BJ (cell line): ENCODE measurements around the gene ADA. TPM values are rescaled to one million over a fixed set of nuclear protein-coding genes. Genes with fewer than 3 reads are reported as not detected.

ENCODE experiments used
- CTCF ChIA-PET: fragments of 350-600 bp; formaldehyde crosslinking; extraction: SDS; loops from one replicate; lab custom pipeline; 2021; ENCODE audit warnings: antibody characterized with exemption, inconsistent platforms; lab: Yijun Ruan, JAX
- POLR2A ChIA-PET: fragments of 300-600 bp; sonication (Branson Sonifier 250); formaldehyde crosslinking; extraction: SDS; loops from one replicate; lab custom pipeline; 2021; ENCODE audit warnings: antibody characterized with exemption; lab: Charles Lee
- DNase-seq: peaks from one replicate; pipeline ENCODE4 v3.0.0-alpha.2; 2011; ENCODE audit warnings: low read depth
- H3K27me3 ChIP-seq: 2 replicates; pipeline ENCODE4 v1.6.0; 2011; ENCODE audit warnings: low read length; ENCODE audit not compliant: control insufficient read depth, insufficient read depth
- H3K36me3 ChIP-seq: 2 replicates; pipeline ENCODE4 v1.5.1; 2011; ENCODE audit warnings: low read length; ENCODE audit not compliant: control insufficient read depth, insufficient read depth
- H3K4me3 ChIP-seq: 2 replicates; pipeline ENCODE4 v1.5.1; 2011; ENCODE audit warnings: low read depth, mild to moderate bottlenecking, control low read depth, low read length
- CTCF ChIP-seq: IDR thresholded peaks from 2 replicates; pipeline ENCODE4 v1.5.1; 2011; ENCODE audit warnings: low read depth, mild to moderate bottlenecking, control low read depth, inconsistent platforms, low read length, moderate library complexity; ENCODE audit not compliant: insufficient read depth
- polyA plus RNA-seq: library from polyadenylated mRNA; depleted of rRNA; stranded (reverse); fragments of >200 nt; gene quantifications from 2 replicates; pipeline ENCODE4 v1.2.3, GENCODE V29; 2011

Gene ADA
- polyA plus RNA-seq, 1 experiment, result 24.7 TPM

GRCh38 chr20:44583157-44583556, 68.3 kb downstream of the ADA start:
- POLR2A ChIA-PET, result no interaction called here
- no peak for TF ChIP-seq CTCF
- CTCF ChIA-PET, result interaction anchor here (0.5 to 1.9 kb wide), 7 partner anchors 12 to 107 kb away, joined by 3 to 17 read pairs (median 5); no protein-coding TSS in a partner anchor
- H3K4me3 ChIP-seq, result peak overlapping the region; percentile 50
- peak; percentile 16 for DNase-seq
- no peaks in the 10 kb centered on the region for H3K27me3 ChIP-seq
- no peaks in the 10 kb centered on the region for H3K36me3 ChIP-seq

- Histone ChIP-seq H3K27me3 (no peaks in the 10 kb centered on the region), H3K4me3 (peak within 1 kb of the TSS; percentile 50), H3K36me3 (no peaks in the 10 kb centered on the region)
- ChIA-PET POLR2A (interaction anchor here (0.6 kb wide), 1 partner anchor 60 kb away, joined by 3 read pairs; no protein-coding TSS in a partner anchor), CTCF (interaction anchor here (0.5 to 1.9 kb wide), 6 partner anchors 12 to 106 kb away, joined by 3 to 17 read pairs (median 6); no protein-coding TSS in a partner anchor)
- peak; percentile 55 for DNase-seq
- no peak for TF ChIP-seq CTCF
These were observed 69.0 kb downstream of the ADA start, which contains the start of gene PKIG for GRCh38 chr20:44582311-44583025. Gene PKIG (plus strand): TSS chr20:44582579. CDS start chr20:44614557, 31,978 bp downstream.

GRCh38 chr20:44581515-44581914, 70.0 kb downstream of the ADA start:
- ChIA-PET POLR2A (interaction anchor here (0.6 kb wide), 1 partner anchor 61 kb away, joined by 3 read pairs; no protein-coding TSS in a partner anchor), CTCF (no interaction called here)
- TF ChIP-seq CTCF, result no peak
- Histone ChIP-seq H3K27me3 (no peaks in the 10 kb centered on the region), H3K4me3 (no peak overlapping the region), H3K36me3 (no peaks in the 10 kb centered on the region)
- no peak for DNase-seq

- ChIA-PET CTCF (no interaction called here), POLR2A (no interaction called here)
- Histone ChIP-seq H3K4me3 (no peak overlapping the region), H3K27me3 (no peaks in the 10 kb centered on the region), H3K36me3 (no peaks in the 10 kb centered on the region)
- DNase-seq, result no peak
- no peak for TF ChIP-seq CTCF
These were observed 70.8 kb downstream of the ADA start for GRCh38 chr20:44580581-44581268.

GRCh38 chr20:44579313-44580081, 72.0 kb downstream of the ADA start:
- no peaks in the 10 kb centered on the region for H3K27me3 ChIP-seq
- POLR2A ChIA-PET, result no interaction called here
- no peak for DNase-seq
- H3K36me3 ChIP-seq, result no peaks in the 10 kb centered on the region
- no peak overlapping the region for H3K4me3 ChIP-seq
- CTCF ChIA-PET, result no interaction called here
- TF ChIP-seq CTCF, result no peak
